NOMO-1 treated with dmso at 0.1 percent for 144 hours (cell line): Measurements from ENCODE around the gene A4GALT.
"Not testable (repeated sequence)": the region's sequence is repeated elsewhere in the genome, so short reads cannot be mapped to it uniquely, and the experiment has no call there.

Experiments
- DNase-seq: peaks from one replicate; lab custom pipeline; 2025; ENCODE audit not compliant: unreplicated experiment; lab: John Stamatoyannopoulos, UW

Gene A4GALT

GRCh38 chr22:42684462-42685195 is 36.0 kb downstream of the A4GALT start:
- DNase-seq = no peak

DNA sequence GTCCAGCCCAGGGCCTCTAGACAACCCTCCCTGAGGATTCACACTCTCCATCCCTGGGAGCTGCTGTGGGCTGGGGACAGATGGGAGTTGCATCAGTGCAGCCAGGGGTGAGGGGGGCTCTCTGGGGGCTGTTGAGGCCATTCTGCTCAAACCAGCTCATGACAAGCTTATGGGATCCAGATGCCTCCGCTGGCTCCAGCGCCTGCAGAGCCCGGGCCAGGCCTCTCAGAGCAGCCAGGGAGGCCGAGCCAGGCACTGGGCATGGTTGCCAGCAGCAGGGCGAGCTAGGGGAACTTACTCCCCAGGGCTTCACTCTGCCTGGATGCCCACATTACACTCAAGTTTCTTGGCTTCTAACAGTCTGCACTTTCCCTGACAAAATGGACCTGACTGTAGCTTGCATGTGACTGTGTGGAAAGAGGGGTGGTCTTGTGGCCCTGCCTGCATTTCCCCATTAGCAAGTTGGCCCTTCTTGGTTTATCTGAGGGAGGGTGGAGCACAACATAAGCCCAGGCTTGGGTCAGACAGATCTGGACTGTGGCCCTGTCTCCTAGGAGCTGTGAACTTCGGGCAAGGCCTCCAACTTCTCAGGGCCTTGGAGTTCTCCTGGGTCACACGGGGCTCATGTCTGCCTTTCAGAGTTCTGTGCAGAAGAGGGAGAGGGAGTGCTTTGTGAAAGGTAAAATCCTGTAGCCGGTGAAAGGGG is 36.9 kb downstream of the A4GALT start:
- DNase-seq = no peak

- DNase-seq = no peak
Observed at GRCh38 chr22:42682113-42682851, 38.4 kb downstream of the A4GALT start.

- DNase-seq = no peak
Observed at GRCh38 chr22:42680648-42681047, 40.0 kb downstream of the A4GALT start.

GRCh38 chr22:42679691-42680090 is 41.0 kb downstream of the A4GALT start:
- DNase-seq = no peak

DNA sequence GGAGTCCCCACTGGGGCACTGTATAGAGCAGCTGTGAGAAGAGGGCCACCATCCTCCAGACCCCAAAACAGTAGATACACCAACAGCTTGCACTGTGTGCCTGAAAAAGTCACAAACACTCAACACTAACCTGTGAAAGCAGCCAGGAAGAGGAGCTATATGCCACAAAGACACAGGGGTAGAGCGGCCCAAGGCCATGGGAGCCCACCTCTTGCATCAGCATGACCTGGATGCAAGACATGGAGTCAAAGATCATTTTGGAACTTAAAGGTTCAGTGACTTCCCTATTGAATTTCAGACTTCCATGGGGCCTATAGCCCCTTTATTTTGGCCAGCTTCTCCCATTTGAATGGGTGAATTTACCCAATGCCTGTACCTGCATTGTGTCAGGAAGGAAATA is 41.8 kb downstream of the A4GALT start:
- no peak for DNase-seq

DNA sequence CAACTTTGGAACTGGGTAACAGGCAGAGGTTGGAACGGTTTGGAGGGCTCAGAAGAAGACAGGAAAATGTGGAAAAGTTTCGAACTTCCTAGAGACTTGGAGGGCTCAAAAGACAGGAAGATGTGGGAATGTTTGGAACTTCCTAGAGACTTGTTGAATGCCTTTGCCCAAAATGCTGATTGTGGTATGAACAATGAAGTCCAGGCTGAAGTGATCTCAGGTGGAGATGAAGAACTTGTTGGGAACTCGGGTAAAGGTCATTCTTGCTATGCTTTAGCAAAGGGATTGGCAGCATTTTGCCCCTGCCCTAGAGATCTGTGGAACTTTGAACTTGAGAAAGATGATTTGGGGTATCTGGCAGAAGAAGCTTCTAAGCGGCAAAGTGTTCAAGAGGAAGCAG is 42.7 kb downstream of the A4GALT start:
- not testable (repeated sequence) for DNase-seq

GRCh38 chr22:42676059-42676607 is 44.5 kb downstream of the A4GALT start:
- DNase-seq = no peak

DNA sequence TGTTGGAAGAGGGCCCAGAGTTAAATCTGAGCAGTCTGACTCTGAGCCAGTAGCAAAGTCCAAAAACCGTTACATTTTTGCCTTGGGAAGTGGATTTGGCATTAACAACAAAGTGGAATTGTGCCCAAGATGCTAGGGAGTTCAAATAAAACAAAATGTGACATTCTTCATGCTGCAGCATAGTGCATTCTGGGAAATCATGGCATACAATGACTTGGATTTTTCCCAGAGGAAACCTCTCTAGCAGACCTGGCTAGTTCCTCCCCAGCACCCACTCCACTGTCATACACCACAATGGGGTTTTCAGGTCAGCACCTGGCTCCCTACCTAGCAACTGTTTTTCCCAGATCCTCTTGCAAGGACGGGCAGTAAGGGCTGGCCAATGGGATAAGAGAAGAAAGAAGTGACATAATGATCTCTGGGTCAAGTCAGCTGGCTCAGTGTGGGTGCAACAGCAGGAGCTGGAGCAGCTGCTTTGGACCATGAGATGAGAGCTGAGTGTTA is 46.7 kb downstream of the A4GALT start:
- no peak for DNase-seq

DNA sequence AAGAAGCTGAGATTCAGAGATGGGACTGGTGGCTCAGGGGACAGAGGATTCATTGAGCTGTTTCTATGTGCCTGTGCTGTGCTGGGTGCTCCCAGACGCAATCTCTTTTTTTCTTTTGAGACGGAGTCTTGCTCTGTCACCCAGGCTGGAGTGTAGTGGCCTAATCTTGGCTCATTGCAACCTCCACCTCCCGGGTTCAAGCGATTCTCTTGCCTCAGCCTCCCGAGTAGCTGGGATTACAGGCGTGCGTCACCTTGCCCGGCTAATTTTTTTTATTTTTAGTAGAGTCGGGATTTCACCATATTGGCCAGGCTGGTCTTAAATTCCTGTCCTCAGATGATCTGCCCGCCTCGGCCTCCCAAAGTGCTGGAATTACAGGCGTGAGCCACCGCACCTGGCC is 47.6 kb downstream of the A4GALT start:
- DNase-seq = not testable (repeated sequence)

- no peak for DNase-seq
Observed at GRCh38 chr22:42670921-42671709, 49.6 kb downstream of the A4GALT start.

- DNase-seq = no peak
Observed at GRCh38 chr22:42670046-42670445, 50.6 kb downstream of the A4GALT start.

GRCh38 chr22:42666393-42666792 is 54.3 kb downstream of the A4GALT start:
- not testable (repeated sequence) for DNase-seq

DNA sequence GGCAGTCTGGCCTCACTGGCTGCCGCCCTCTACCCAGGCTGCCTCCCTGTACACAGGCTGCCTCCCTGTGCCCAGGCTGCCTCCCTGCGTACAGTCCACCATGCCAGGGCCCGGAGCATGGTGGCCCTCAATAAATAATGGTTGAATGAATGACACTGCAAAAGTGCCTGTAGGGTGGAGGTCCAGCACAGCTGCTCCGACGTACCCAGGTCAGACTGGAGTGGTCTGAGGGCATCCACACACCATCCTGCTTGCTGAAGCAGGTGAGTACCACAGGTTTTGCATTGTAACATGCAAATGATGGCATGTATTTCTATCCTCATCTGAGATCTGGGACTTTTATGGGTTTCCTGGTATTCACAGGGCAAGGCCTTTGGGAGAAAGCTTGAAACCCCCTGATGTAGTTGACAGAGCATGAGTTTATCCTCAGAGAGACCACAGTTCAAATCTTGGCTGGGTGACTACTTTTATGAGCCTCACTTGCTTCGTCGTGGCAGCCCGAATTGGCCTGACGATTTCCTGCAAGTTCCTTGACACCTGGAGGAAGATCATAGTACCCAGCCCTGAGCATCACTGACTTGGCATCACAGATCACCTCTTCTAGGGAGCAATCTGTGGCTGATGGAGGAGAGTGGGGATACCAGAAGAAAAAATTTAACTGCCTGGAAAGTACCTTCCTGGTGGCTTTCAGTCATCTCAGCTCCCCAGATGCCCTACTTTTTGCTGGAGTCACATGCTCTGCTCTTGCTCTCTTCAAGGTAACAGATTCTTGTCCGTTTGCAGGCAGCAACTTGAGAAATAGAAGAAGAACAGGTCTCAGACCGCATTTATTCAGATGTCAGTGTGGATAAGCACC is 55.5 kb downstream of the A4GALT start:
- DNase-seq = no peak

- peak; percentile 52 for DNase-seq
Observed at GRCh38 chr22:42661985-42662831, 58.5 kb downstream of the A4GALT start.

GRCh38 chr22:42656578-42656977 is 64.1 kb downstream of the A4GALT start:
- DNase-seq = no peak

DNA sequence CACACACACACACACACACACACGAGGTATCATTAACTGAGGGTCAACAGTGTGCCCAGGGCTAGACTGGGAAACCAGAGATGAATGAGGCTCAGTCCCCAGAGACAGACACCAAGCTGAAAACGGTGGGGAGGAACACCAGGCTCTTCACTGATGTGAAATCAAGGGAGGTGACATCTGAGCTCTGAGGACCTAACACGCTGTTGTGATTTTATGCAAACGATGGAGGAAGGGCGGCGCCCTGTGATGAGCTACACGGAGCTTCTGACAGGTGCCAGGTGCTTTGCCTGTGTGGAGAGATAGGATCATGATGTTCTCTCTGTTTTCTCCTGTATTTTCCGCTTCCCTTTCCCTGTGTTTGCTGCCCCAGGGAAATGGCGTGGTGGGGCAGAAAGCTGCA is 65.0 kb downstream of the A4GALT start:
- DNase-seq = no peak

DNA sequence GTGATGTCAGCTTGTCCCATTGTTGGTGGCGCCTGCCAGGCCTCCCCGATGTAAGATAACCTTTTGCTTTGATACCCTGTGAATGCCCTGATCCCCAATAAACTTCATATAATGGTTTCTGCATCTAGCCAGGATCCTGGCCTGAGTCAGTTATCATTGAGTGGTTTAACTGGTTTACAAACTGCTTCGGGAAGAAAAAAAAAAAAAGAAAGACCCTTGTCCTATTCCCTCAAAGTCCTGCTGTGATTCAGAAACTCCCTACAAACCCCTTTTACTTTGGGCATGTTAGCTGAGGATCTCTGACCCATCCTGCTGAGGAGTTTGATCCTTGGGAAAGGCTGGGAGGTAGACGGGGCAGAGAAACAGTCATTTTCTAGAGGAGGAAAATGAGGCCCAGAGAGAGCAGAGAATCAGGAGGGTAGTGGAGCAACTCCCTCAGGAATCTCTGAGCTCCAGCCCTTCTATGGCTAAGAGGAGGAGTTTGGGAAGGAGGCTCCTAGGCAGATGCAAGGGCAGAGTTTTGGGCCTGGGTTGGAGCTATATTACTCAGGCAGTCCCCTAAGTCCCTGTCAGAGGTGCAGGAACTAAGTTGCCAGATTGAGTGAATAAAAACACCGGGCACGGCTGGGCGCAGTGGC is 66.1 kb downstream of the A4GALT start:
- no peak for DNase-seq
